Mononuclear cell (primary cell): ENCODE measurements around the gene IL20RA. TPM values are rescaled to one million over a fixed set of nuclear protein-coding genes. Genes with fewer than 3 reads are reported as not detected.
"Not testable (repeated sequence)": the region's sequence is repeated elsewhere in the genome, so short reads cannot be mapped to it uniquely, and the experiment has no call there.

Experiments
- H3K27me3 ChIP-seq: 2 replicates; pipeline ENCODE4 v1.6.0; 2011; ENCODE audit warnings: low read length, control low read depth; ENCODE audit not compliant: insufficient read depth
- H3K4me1 ChIP-seq: 2 replicates; pipeline ENCODE4 v1.5.1; 2011; ENCODE audit warnings: mild to moderate bottlenecking, low read length, control low read depth; ENCODE audit not compliant: insufficient read depth
- H3K4me3 ChIP-seq: 2 replicates; pipeline ENCODE4 v1.5.1; 2011; ENCODE audit warnings: mild to moderate bottlenecking, low read length, moderate library complexity
- H3K9me3 ChIP-seq: 2 replicates; pipeline ENCODE4 v1.5.1; 2011; ENCODE audit warnings: low read depth, mild to moderate bottlenecking, control low read depth, low read length
- total RNA-seq: library from RNA; depleted of rRNA; stranded (reverse); fragments of >200 nt; gene quantifications from one replicate; pipeline ENCODE4 v1.2.3, GENCODE V29; 2012

IL20RA gene
- total RNA-seq, 1 donor, result 0.10 TPM

DNA sequence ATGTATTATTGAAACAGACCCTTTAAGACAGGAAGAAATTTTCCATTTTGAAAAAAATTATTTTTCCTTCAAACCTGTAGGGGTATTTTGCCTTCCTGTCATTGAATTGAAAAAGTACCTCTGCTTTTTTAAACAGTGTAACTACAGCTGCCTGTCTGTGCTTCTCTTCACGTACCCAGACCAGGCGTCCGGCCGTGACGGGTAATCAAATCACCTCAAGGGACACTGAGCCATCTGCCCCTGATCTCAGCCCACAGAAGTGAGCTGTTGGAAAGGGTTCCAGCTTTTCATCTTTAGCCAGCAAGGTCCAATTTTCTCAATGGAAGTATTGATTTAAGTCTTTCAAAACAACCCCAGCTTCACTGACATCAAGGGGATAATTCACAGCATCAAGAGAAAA lies 64.7 kb downstream of the IL20RA start:
- no peaks in the 10 kb centered on the region for H3K9me3 ChIP-seq
- peaks cover 12% of the 10 kb centered on the region for H3K27me3 ChIP-seq
- H3K4me1 ChIP-seq, result no peaks in the 10 kb centered on the region
- H3K4me3 ChIP-seq, result no peak overlapping the region

DNA sequence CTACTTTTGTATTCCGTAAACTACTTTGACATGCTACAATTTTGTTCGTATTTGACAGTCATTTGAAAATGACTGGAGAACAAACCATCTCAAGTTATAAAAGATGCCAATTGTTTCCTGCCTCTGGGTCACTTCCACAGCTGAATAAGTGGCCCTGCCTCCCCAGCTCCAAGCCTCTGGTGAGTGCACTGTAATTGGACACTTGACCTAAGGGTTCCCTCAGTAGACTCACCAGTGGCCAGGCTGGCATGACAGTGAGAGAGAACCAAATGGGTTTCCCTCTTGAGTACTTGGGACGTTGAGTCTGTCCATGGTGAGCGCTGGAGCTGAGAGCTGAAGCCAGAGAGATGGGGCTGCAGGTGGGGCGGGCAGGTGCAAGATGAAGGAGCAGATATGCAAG lies 65.6 kb downstream of the IL20RA start:
- Histone ChIP-seq H3K27me3 (peaks cover 12% of the 10 kb centered on the region), H3K9me3 (no peaks in the 10 kb centered on the region), H3K4me1 (no peaks in the 10 kb centered on the region), H3K4me3 (no peak overlapping the region)

DNA sequence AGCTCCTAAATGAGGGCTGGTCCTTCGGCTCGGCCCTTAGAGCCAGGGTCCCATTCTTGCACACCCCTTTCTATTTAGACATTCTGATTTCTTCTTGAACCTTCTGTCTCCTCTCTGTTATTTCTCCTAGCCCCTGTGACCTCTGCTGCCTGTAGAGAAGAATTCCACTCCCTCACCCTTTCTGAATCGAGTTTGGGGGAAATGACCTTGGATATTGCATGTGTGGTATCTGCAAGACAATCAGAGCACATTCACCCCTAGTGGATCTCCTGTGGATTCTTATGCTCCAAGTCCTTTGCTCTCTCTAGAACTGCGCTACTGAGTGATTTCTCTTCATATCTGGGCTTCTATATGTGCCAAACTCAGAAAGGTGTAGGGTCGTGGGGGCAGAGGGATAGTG lies 67.7 kb downstream of the IL20RA start:
- Histone ChIP-seq H3K27me3 (peaks cover 12% of the 10 kb centered on the region), H3K4me3 (no peak overlapping the region), H3K9me3 (no peaks in the 10 kb centered on the region), H3K4me1 (no peaks in the 10 kb centered on the region)

DNA sequence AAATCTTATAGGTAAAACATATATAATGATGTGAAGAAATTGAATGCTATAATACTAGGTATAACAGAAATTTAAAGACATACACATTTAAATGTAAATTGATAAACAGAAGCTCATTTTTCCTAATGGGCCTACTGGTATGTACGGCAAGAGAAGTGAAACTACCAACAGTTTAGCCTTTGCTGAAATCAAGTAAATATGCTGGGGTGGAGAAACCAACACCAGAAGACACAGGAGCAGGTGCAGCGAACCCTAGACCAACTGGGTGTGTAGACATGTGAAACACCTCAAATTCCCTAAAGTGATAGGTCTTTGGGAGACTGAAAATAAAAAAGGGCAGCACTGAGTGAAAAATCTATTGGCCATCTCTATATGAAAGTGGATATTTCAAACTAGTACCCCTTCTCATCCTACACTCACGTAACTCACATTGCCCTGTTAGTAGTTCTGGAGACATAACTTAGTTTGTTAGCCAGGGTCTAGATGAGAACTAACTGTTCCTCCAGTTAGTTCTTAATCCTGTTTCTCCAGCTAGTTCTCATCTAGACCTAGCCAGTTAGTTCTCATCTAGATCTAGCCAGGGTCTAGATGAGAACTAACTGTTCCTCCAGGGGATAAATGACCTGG lies 69.6 kb downstream of the IL20RA start:
- no peaks in the 10 kb centered on the region for H3K9me3 ChIP-seq
- no peaks in the 10 kb centered on the region for H3K4me1 ChIP-seq
- peaks cover 9% of the 10 kb centered on the region for H3K27me3 ChIP-seq
- H3K4me3 ChIP-seq, result no peak overlapping the region

DNA sequence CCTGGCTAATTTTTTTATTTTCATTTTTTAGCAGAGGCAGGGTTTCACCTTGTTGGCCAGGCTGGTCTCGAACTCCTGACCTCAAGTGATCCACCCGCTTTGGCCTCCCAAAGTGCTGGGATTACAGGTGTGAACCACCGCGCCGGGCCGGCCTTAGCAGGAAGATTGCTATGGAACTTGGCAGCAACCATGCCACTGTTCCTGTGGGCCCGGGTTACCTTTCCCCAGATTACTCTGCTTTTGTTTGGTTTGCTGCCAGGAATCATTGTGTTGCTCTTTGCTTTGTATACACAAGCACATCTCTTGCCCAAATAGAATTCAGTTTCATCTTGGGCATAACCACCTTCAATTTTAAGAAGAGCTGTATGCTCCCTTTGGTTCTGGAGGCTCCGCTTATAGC lies 71.0 kb downstream of the IL20RA start:
- not testable (repeated sequence) for H3K9me3 ChIP-seq, H3K4me3 ChIP-seq, H3K4me1 ChIP-seq, H3K27me3 ChIP-seq

DNA sequence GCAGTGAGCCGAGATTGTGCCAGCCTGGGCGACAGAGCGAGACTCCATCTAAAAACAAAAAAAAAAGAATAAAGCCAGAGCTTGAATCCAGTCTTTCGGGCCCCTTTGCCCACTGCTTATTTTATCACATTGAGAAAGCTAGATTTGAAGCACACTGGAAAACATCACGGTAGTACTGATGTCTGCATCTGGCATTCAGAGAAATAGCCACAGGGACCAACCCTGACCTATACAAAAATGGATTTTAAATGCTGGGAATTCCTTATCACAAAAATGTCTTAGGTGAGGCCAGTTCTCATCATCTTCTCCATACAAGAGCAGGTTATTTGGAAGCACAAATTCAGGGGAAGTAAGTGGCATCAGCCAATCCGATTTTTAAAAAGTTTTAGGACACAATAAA lies 73.2 kb downstream of the IL20RA start:
- Histone ChIP-seq H3K9me3 (no peaks in the 10 kb centered on the region), H3K27me3 (peaks cover 15% of the 10 kb centered on the region), H3K4me1 (no peaks in the 10 kb centered on the region), H3K4me3 (no peak overlapping the region)

DNA sequence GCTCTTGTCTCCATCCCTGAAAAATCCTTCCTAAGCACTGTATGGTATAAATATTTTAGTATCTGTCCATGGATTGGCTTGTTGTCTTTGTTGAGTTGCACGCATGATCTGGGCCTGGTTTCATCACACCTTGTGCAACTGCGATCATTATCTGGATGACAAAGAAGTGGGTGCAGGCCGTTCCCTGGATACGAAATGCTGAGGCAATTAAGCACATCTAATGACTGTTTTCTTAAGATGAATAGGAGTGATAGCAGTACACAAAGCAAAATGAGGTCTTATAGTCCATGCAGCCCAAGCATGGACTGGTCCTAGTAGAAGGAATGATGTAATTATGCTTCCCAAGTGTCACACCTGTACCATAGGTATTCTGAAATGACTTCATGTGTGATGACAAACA lies 74.8 kb downstream of the IL20RA start:
- Histone ChIP-seq H3K27me3 (peaks cover 17% of the 10 kb centered on the region), H3K4me1 (no peaks in the 10 kb centered on the region), H3K4me3 (no peak overlapping the region), H3K9me3 (no peaks in the 10 kb centered on the region)

DNA sequence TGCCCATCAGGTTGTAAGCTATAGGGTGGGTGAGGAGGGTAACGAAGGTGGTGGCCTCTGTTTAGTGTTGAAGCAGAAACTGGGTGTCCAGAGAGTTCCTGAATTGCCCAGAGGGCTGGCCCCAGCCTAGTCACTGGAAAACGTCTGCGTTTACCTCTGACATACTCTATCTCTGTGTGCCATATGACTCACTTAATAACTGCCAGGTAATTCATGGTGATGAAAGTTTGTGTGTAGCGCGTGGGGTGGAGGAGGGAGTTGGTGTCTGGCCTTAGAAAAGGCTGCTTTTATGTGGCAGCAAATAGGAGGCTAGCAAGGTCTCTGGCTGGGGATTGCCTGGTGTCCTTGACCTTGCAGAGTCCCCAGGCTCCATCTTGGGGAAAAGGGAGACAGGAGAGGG lies 75.3 kb downstream of the IL20RA start:
- Histone ChIP-seq H3K4me1 (no peaks in the 10 kb centered on the region), H3K27me3 (peaks cover 17% of the 10 kb centered on the region), H3K9me3 (no peaks in the 10 kb centered on the region), H3K4me3 (no peak overlapping the region)

DNA sequence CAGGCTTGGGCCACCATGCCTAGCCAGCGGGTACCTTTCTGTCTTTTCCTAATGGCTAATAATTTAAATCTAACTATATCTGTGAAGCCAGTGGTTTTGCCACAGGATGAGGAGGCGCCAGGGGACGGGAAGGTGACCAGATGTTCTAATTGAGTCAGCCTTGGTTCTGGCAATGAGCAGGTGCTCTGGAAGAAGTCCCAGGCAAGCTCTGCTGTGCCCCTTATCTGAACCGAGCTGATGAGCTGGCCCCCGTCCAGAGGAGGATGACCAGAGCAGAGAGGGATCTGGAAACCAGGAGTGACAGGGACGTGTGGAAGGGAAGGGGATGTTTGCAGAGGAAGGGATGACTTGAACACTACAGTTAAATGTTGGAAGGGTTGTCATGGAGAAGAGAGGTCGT lies 75.9 kb downstream of the IL20RA start:
- H3K4me1 ChIP-seq, result no peaks in the 10 kb centered on the region
- H3K4me3 ChIP-seq, result no peak overlapping the region
- H3K27me3 ChIP-seq, result peaks cover 17% of the 10 kb centered on the region
- no peaks in the 10 kb centered on the region for H3K9me3 ChIP-seq

DNA sequence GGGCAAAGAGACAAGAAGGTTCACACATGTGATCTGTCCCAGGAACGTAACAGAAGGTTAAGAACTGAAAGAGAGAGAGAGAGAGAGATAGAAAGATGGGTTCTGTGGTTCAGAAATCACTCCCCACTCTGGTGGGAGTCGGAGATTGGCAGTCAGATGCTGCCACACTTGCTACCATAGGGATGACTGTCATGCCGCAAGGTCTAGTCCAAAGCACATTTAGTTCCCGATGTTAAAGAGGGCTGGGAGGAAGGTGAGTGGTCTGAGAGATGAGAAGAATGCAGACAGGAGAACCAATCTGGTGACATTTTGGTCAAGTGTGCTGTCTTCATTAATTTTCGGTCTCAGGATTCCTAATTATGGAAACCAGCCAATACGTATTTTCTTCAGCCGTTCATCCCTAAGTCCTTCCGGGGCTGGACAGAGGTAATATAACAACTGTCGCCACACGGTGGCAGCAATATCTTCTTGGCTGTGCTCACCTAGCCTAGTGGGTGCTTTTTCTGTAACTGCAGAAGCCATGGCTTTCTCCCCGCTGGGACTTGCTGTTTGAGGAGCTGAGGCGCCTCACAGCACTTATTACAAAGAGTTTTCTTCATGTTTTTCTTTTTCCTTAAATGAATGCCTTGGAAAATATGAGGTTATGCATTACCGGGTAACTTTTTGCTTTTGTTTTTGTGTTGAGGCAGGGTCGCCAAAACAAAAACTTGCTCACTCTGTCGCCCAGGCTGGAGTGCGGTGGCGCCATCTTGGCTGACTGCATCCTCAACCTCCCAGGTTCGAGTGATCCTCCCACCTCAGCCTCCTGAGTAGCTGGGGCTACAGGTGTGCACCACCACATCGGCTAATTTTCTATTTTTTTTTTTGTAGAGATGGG lies 76.7 kb downstream of the IL20RA start:
- Histone ChIP-seq H3K9me3 (no peaks in the 10 kb centered on the region), H3K27me3 (peaks cover 17% of the 10 kb centered on the region), H3K4me3 (no peak overlapping the region), H3K4me1 (no peaks in the 10 kb centered on the region)

DNA sequence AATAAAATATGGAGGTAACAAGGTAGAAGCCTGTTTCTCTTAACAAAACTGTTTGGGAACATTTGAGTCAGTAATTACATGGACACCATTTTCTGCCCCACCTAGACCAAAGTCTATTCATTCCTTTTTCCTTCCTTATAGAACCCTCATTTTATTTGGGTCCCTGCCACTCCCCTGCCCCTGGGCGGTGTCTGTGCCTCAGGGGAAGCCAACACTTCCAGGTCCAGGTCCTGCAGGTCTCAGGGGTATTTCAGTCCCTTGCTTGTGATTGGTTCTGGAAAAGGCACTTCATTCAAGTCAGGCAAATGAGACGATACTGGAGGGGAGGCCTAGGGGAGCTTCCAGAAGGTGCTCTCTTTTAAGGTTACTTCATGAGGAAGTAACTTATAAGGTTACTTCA lies 80.4 kb downstream of the IL20RA start:
- H3K9me3 ChIP-seq, result no peaks in the 10 kb centered on the region
- H3K27me3 ChIP-seq, result peaks cover 15% of the 10 kb centered on the region
- no peak overlapping the region for H3K4me3 ChIP-seq
- no peaks in the 10 kb centered on the region for H3K4me1 ChIP-seq

DNA sequence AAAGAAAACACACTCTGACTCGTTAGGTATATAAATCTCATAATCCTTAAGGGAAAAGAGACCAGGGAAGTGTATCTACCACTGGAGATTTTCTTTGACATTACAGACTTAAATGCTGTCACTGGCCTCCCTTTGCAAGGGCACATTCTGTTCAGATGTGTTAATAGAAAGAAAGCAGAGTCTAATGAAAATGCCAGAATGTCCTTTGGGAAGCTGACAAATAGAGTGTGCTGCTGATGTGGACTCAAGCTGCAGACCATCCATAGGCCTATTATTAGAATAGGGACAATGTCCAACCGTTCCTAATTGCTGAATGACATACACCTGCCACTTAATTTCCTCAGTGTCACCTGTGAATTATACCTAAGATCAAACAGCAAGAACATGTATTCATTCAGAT lies 81.5 kb downstream of the IL20RA start:
- no peak overlapping the region for H3K4me3 ChIP-seq
- no peaks in the 10 kb centered on the region for H3K9me3 ChIP-seq
- H3K27me3 ChIP-seq, result peaks cover 15% of the 10 kb centered on the region
- H3K4me1 ChIP-seq, result no peaks in the 10 kb centered on the region

DNA sequence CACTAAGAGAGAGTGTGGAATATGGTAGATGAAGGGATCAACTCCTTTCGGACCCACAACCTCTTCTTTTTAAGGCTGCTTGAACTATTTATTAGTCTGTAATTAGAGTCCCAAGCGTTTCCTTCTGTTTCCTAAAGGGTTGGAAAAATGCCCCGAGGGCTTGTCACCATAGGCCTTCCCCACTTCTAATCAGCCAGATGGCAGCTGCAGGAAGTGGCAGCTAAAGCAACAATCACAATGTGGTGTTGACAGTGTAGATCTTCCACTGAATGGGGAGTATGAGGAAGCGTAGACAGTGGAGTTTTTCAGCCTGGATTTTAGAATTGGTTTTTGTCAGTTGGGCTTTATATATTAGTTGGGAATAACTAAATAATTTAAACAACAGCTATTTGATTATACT lies 82.1 kb downstream of the IL20RA start:
- peaks cover 10% of the 10 kb centered on the region for H3K27me3 ChIP-seq
- H3K9me3 ChIP-seq, result no peaks in the 10 kb centered on the region
- no peaks in the 10 kb centered on the region for H3K4me1 ChIP-seq
- H3K4me3 ChIP-seq, result no peak overlapping the region

DNA sequence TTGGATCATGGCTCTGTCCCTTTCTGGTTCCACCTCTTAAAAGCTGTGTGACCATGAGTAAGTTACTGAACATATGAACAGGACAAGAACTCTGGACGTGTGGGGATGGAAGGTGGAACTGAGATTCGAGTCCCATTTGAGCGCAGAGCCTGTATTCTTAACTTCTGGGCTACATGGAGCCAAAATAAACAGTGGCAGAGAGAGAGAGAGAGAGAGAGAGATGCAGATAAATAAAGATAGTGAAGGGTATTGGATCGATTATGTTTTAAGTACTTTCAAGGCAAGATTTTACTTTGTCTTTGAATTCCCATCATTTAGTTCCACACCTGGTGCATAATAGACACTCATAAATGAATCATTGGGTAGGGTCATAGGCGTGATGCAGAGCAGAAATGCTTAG lies 82.9 kb downstream of the IL20RA start:
- Histone ChIP-seq H3K27me3 (peaks cover 6% of the 10 kb centered on the region), H3K9me3 (no peaks in the 10 kb centered on the region), H3K4me3 (no peak overlapping the region), H3K4me1 (peaks cover 4% of the 10 kb centered on the region)

DNA sequence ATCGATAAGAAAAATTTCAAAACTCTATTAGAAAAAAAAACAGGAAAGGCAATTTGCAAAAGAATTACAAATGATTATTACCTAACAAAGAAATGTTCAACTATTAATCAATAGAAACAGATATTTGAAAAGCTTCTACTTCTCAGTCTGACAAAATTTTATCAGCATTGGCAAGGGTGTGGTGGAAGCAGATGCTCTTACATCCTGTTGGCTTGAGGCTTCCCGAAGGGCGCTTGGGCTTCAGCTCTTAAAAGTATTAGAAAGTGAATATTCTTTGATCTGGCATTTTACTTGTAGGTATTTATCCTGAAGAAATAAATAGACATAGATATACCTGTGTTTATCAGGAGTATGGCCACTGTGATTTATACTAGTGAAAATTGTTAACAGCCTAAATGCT lies 84.0 kb downstream of the IL20RA start:
- no peak overlapping the region for H3K4me3 ChIP-seq
- H3K27me3 ChIP-seq, result peaks cover 7% of the 10 kb centered on the region
- peaks cover 4% of the 10 kb centered on the region for H3K4me1 ChIP-seq
- H3K9me3 ChIP-seq, result no peaks in the 10 kb centered on the region

DNA sequence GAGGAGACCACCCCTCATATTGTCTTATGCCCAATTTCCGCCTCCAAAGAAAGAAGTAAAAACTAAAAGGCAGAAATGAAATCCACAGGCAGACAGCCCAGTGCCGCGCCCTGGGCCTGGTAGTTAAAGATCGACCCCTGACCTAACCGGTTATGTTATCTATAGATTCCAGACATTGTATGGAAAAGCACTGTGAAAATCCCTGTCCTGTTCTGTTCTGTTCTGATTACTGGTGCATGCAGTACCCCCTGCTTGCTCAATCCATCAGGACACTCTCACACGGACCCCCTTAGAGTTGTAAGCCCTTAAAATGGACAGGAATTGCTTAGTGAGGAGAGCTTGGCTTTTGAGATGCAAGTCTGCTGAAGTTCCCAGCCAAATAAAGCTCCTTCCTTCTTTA lies 84.8 kb downstream of the IL20RA start:
- not testable (repeated sequence) for H3K4me1 ChIP-seq, H3K4me3 ChIP-seq, H3K9me3 ChIP-seq
- H3K27me3 ChIP-seq, result peaks cover 10% of the 10 kb centered on the region
